Spleen (tissue), 11 donors: ENCODE data around the gene IGSF9B. TPM values are rescaled to one million over a fixed set of nuclear protein-coding genes. Genes with fewer than 3 reads are reported as not detected.

Experiments
- DNase-seq: peaks from one replicate; pipeline ENCODE4 v3.0.0-alpha.2; 2020
- H3K27ac ChIP-seq, 8 donors: fragments of 200-600 bp; sonication (generic) in 7 of 8; 1 replicate in 4 of 8; 2 replicates in 4 of 8; pipeline versions ENCODE4 v1.5.0 to v1.8.0; 2016 to 2021; ENCODE audit warnings: inconsistent platforms in 4 of 8, mild to moderate bottlenecking in 4 of 8, moderate library complexity in 1 of 8
- H3K27me3 ChIP-seq, 7 donors: fragments of 200-600 bp; sonication (generic) in 6 of 7; replicated peaks in 1 of 7; 1 replicate in 4 of 7; 2 replicates in 3 of 7; pipeline versions ENCODE4 v1.5.0 to v1.8.0; 2016 to 2021; ENCODE audit warnings: inconsistent platforms in 3 of 7, mild to moderate bottlenecking in 1 of 7
- H3K36me3 ChIP-seq, 6 donors: fragments of 200-600 bp; sonication (generic) in 5 of 6; 1 replicate in 4 of 6; 2 replicates in 2 of 6; pipeline versions ENCODE4 v1.5.0 to v1.8.0; 2016 to 2021; ENCODE audit warnings: inconsistent platforms in 2 of 6
- H3K4me1 ChIP-seq, 6 donors: fragments of 200-600 bp; sonication (generic) in 5 of 6; 1 replicate in 3 of 6; 2 replicates in 3 of 6; pipeline versions ENCODE4 v1.5.0 to v1.8.0; 2016 to 2021; ENCODE audit warnings: inconsistent platforms in 3 of 6
- H3K4me3 ChIP-seq, 8 donors: fragments of 200-600 bp; sonication (generic) in 7 of 8; 1 replicate in 4 of 8; 2 replicates in 4 of 8; pipeline versions ENCODE4 v1.5.0 to v1.8.0; 2016 to 2021; ENCODE audit warnings: inconsistent platforms in 4 of 8, mild to moderate bottlenecking in 4 of 8, moderate library complexity in 2 of 8
- H3K9me3 ChIP-seq, 8 donors: fragments of 200-600 bp; sonication (generic) in 7 of 8; 1 replicate in 4 of 8; 2 replicates in 4 of 8; pipeline versions ENCODE4 v1.5.0 to v1.8.0; 2016 to 2021; ENCODE audit warnings: inconsistent platforms in 4 of 8
- CTCF ChIP-seq, 11 experiments: fragments of 200-600 bp in 7 of 11; fragments of 450-650 bp in 4 of 11; sonication (generic) in 4 of 11; IDR thresholded peaks in 8 of 11; conservative IDR thresholded peaks in 3 of 11; 1 replicate in 7 of 11; 2 replicates in 4 of 11; pipeline versions ENCODE4 v1.4.0 to v1.8.0; 2016 to 2021; ENCODE audit warnings: antibody characterized with exemption in 11 of 11, inconsistent platforms in 4 of 11, mild to moderate bottlenecking in 1 of 11
- POLR2A ChIP-seq, 3 donors: fragments of 450-650 bp; IDR thresholded peaks; one replicate each; pipeline ENCODE4 v1.5.1; 2017; ENCODE audit warnings: antibody characterized with exemption in 3 of 3, mild to moderate bottlenecking in 1 of 3
- POLR2AphosphoS5 ChIP-seq, 3 donors: sonication (generic); formaldehyde crosslinking; IDR thresholded peaks; one replicate each; pipeline ENCODE4 v1.5.1; 2017; ENCODE audit warnings: antibody characterized with exemption in 3 of 3
- WGBS, 5 donors: extraction: QIAGEN DNeasy Blood & Tissue Kit in 3 of 5; methylation state at CpG; one replicate each; pipeline versions ENCODE4 v1.1.5 to v1.1.7; 2013 to 2018; 5-methylcytosine and 5-hydroxymethylcytosine counted together
- intact Hi-C: fragments of 100-400 bp; cut with DNase I; formaldehyde crosslinking; loops from one replicate; pipeline ENCODE4 v1.15.0; 2023; ENCODE audit warnings: low total_unique reads
- polyA plus RNA-seq, 3 donors: library from polyadenylated mRNA; stranded (reverse); fragments of 200-250 nt; gene quantifications; one replicate each; pipeline ENCODE4 v1.2.1, GENCODE V29; 2013
- total RNA-seq, 7 donors: library from RNA; depleted of rRNA in 3 of 7; stranded (reverse); fragments of >200 nt in 3 of 7; fragmentation: NEBNext Ultra II Directional in 4 of 7; extraction: Animal tissue kit (Norgen Biotek cat#: 25700) in 4 of 7; gene quantifications; one replicate each; pipeline versions ENCODE4 v1.1.0 to v1.2.1, GENCODE V29; 2016 to 2021
- donor health status: healthy with polysubstance abuse.
- donor health status: DM: no; HTN: no; CAD: no; lungs with moderate emphysema.
- donor health status: DM: no; HTN: no; CAD: no.
- donor health status: Bipolar disorder and iron deficiency.
- donor health status: healthy.
- donor health status: DM: no; HTN: no; CAD: no.
- donor health status: DM: yes; HTN: yes; CAD: no.

Gene IGSF9B
- total and polyA plus RNA-seq, 10 donors = 0.50 to 11.2 (median 3.9) TPM

- Histone ChIP-seq H3K9me3 (peaks cover 0 to 13% (median 3%) of the 10 kb centered on the region in 8 donors), H3K4me1 (no peaks in the 10 kb centered on the region), H3K27me3 (no peaks in the 10 kb centered on the region), H3K36me3 (no peaks in the 10 kb centered on the region), H3K27ac (no peak overlapping the region), H3K4me3 (no peak overlapping the region)
- intact Hi-C loops = no loop called here
- TF ChIP-seq POLR2AphosphoS5 (IDR thresholded peaks at IDR 0.05) (no peak), POLR2A (IDR thresholded peaks at IDR 0.05) (no peak), CTCF (IDR thresholded peaks at IDR 0.05 in 8 of 11, conservative IDR thresholded peaks at IDR 0.05 in 3 of 11) (no peak)
- WGBS, 5 donors = 0 to 87% (median 33%) methylated on average over 1 of the region's 1 CpG
- no peak for DNase-seq
These were observed 84.6 kb downstream of the IGSF9B start for GRCh38 chr11:133872160-133872559.

- no peak for DNase-seq
- Histone ChIP-seq H3K36me3 (no peaks in the 10 kb centered on the region), H3K27ac (no peak overlapping the region), H3K27me3 (peaks cover 0 to 17% (median 0%) of the 10 kb centered on the region in 7 donors), H3K9me3 (peaks cover 0 to 10% (median 0%) of the 10 kb centered on the region in 8 donors), H3K4me1 (no peaks in the 10 kb centered on the region), H3K4me3 (no peak overlapping the region)
- intact Hi-C loops = no loop called here
- TF ChIP-seq CTCF (IDR thresholded peaks at IDR 0.05 in 8 of 11, conservative IDR thresholded peaks at IDR 0.05 in 3 of 11) (no peak), POLR2AphosphoS5 (IDR thresholded peaks at IDR 0.05) (no peak), POLR2A (IDR thresholded peaks at IDR 0.05) (no peak)
These were observed 89.3 kb downstream of the IGSF9B start for GRCh38 chr11:133867456-133867855.

- Histone ChIP-seq H3K9me3 (peaks cover 0 to 7% (median 0%) of the 10 kb centered on the region in 8 donors), H3K27ac (no peak overlapping the region), H3K4me3 (no peak overlapping the region), H3K4me1 (no peaks in the 10 kb centered on the region), H3K36me3 (no peaks in the 10 kb centered on the region), H3K27me3 (peaks cover 0 to 20% (median 0%) of the 10 kb centered on the region in 7 donors)
- TF ChIP-seq POLR2A (IDR thresholded peaks at IDR 0.05) = no peak
- TF ChIP-seq POLR2AphosphoS5 (IDR thresholded peaks at IDR 0.05) = no peak
- no peak for TF ChIP-seq CTCF (IDR thresholded peaks at IDR 0.05 in 8 of 11, conservative IDR thresholded peaks at IDR 0.05 in 3 of 11)
- intact Hi-C loops = no loop called here
- 89 to 97% (median 93%) methylated on average over 11 of the region's 11 CpGs for WGBS, 5 donors
- DNase-seq = no peak
These were observed 91.3 kb downstream of the IGSF9B start for GRCh38 chr11:133865466-133865865.

GRCh38 chr11:133864756-133865155 lies 92.0 kb downstream of the IGSF9B start:
- intact Hi-C loops = no loop called here
- WGBS, 5 donors = 91 to 96% (median 94%) methylated on average over 11 to 26 of the region's 26 CpGs
- TF ChIP-seq POLR2A (IDR thresholded peaks at IDR 0.05) (no peak), POLR2AphosphoS5 (IDR thresholded peaks at IDR 0.05) (no peak), CTCF (IDR thresholded peaks at IDR 0.05 in 8 of 11, conservative IDR thresholded peaks at IDR 0.05 in 3 of 11) (no peak)
- no peak overlapping the region for H3K4me3 ChIP-seq
- peaks cover 0 to 7% (median 0%) of the 10 kb centered on the region in 8 donors for H3K9me3 ChIP-seq
- H3K4me1 ChIP-seq = no peaks in the 10 kb centered on the region
- no peak overlapping the region for H3K27ac ChIP-seq
- peaks cover 0 to 24% (median 0%) of the 10 kb centered on the region in 7 donors for H3K27me3 ChIP-seq
- H3K36me3 ChIP-seq = no peaks in the 10 kb centered on the region
- no peak for DNase-seq
